ENCODE results near the gene CNTNAP2. TPM values are rescaled to one million over a fixed set of nuclear protein-coding genes. Genes with fewer than 3 reads are reported as not detected.

The CNTNAP2 gene
- total RNA-seq, 6 experiments from 2014 or later: 1.8 to 8.1 (median 3.9) TPM

DNA sequence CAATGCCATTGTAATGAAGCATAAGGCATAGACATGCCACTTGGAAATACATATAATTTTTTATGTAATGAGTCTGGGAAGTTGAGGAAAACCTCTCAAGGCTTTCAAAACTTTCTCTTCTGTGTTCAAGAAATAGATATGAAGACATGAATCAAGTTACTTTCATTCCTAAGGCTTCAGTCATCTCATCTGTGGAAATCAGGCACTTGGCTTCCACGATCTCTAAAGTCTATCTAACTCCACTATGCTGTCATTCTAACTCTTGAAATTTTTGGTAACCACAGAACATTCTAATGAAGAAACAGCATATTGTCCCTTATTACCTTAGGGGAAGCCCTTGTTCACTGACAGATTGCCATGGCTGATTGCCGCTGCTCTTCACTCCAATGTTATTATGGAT lies 242.6 kb downstream of the CNTNAP2 start:
- no peak overlapping the region for H3K4me3 ChIP-seq
- no peaks in the 10 kb centered on the region for H3K4me1 ChIP-seq
- TF ChIP-seq, protein P1, sequence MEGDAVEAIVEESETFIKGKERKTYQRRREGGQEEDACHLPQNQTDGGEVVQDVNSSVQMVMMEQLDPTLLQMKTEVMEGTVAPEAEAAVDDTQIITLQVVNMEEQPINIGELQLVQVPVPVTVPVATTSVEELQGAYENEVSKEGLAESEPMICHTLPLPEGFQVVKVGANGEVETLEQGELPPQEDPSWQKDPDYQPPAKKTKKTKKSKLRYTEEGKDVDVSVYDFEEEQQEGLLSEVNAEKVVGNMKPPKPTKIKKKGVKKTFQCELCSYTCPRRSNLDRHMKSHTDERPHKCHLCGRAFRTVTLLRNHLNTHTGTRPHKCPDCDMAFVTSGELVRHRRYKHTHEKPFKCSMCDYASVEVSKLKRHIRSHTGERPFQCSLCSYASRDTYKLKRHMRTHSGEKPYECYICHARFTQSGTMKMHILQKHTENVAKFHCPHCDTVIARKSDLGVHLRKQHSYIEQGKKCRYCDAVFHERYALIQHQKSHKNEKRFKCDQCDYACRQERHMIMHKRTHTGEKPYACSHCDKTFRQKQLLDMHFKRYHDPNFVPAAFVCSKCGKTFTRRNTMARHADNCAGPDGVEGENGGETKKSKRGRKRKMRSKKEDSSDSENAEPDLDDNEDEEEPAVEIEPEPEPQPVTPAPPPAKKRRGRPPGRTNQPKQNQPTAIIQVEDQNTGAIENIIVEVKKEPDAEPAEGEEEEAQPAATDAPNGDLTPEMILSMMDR (IDR thresholded peaks at IDR 0.05): no peak
- TF ChIP-seq POLR2A (IDR thresholded peaks at IDR 0.05): no peak
- no peaks in the 10 kb centered on the region for H3K36me3 ChIP-seq
- intact Hi-C loops (cut with DNase I): no loop called here
- no peaks in the 10 kb centered on the region for H3K9me3 ChIP-seq
- H3K27ac ChIP-seq: no peak overlapping the region
- no peaks in the 10 kb centered on the region for H3K27me3 ChIP-seq
- ATAC-seq (no peak), DNase-seq (no peak)
- WGBS (ENCODE audit: insufficient coverage, low coverage, low lambda C conversion rate, missing lambda C conversion rate): 55% methylated on average over 2 of the region's 2 CpGs

DNA sequence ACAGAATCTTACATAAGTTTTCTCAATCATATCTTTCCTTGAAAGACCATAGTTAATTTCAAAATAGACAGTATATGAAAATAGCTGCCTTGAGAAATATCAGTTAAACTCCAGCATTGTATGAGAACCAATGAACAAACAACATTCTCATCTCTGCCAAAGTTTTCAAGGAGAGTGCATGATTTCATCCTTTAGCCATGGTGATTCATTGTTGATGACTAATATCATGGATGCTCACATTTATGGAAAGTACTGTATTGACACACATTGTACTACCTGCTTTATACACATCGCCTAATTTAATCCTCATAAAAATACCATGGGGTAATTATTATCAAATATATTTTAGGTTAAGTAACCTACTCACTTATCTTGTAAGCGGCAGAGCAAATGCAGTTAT lies 250.3 kb downstream of the CNTNAP2 start:
- ATAC-seq: no peak
- Histone ChIP-seq H3K27me3 (no peaks in the 10 kb centered on the region), H3K4me3 (no peak overlapping the region), H3K9me3 (no peaks in the 10 kb centered on the region), H3K4me1 (no peaks in the 10 kb centered on the region), H3K27ac (no peak overlapping the region), H3K36me3 (no peaks in the 10 kb centered on the region)
- no peak for TF ChIP-seq POLR2A (IDR thresholded peaks at IDR 0.05)
- 69% methylated on average over 2 of the region's 2 CpGs for WGBS (ENCODE audit: insufficient coverage, low coverage, low lambda C conversion rate, missing lambda C conversion rate)
- DNase-seq: no peak
- intact Hi-C loops (cut with DNase I): no loop called here

DNA sequence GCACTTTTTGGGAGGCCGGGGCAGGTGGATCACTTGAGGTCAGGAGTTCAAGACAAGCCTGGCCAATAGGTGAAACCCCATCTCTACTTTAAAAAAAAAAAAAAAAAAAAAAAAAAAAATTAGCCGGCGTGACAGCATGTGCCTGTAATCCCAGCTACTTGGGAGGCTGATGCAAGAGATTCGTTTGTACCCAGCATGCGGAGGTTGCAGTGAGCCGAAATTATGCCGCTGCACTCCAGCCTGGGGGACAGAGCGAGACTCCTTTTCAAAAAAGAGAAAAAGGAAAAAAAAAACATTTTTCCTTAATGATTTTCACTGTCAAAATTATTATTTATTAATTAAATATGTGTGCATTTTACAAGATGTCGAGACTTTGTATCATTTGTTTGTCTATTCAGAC lies 253.6 kb downstream of the CNTNAP2 start:
- ATAC-seq (no peak), DNase-seq (no peak)
- no peaks in the 10 kb centered on the region for H3K27me3 ChIP-seq
- H3K4me3 ChIP-seq: no peak overlapping the region
- no peaks in the 10 kb centered on the region for H3K9me3 ChIP-seq
- TF ChIP-seq, protein P1 (IDR thresholded peaks at IDR 0.05): no peak
- TF ChIP-seq POLR2A (IDR thresholded peaks at IDR 0.05): no peak
- no peaks in the 10 kb centered on the region for H3K36me3 ChIP-seq
- 65% methylated on average over 9 of the region's 9 CpGs for WGBS (ENCODE audit: insufficient coverage, low coverage, low lambda C conversion rate, missing lambda C conversion rate)
- intact Hi-C loops (cut with DNase I): no loop called here
- no peaks in the 10 kb centered on the region for H3K4me1 ChIP-seq
- H3K27ac ChIP-seq: no peak overlapping the region

DNA sequence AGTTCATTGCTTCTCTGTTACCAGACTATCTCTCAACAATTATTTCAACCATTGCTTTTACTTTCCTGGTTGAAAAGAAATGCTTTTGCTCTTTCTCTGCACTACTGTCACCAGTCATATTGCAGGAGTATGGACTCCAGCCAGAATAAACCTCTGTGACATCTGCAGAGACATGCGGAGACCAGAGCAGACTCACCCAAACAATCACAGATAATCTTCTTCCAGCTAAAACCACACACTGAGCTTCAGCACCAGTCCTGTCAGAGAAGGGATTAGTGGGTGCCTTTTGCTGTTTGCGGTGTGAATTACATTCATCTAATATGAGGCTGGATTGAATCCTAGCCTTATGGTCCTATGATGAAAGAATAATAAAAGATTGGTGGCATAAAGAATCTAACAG lies 258.6 kb downstream of the CNTNAP2 start:
- 38% methylated on average over 2 of the region's 2 CpGs for WGBS (ENCODE audit: insufficient coverage, low coverage, low lambda C conversion rate, missing lambda C conversion rate)
- Histone ChIP-seq H3K4me3 (no peak overlapping the region), H3K4me1 (no peaks in the 10 kb centered on the region), H3K9me3 (no peaks in the 10 kb centered on the region), H3K27ac (no peak overlapping the region), H3K36me3 (no peaks in the 10 kb centered on the region), H3K27me3 (no peaks in the 10 kb centered on the region)
- intact Hi-C loops (cut with DNase I): no loop called here
- DNase-seq: no peak
- ATAC-seq: no peak
- no peak for TF ChIP-seq POLR2A (IDR thresholded peaks at IDR 0.05)
- TF ChIP-seq, protein P1 (IDR thresholded peaks at IDR 0.05): no peak

DNA sequence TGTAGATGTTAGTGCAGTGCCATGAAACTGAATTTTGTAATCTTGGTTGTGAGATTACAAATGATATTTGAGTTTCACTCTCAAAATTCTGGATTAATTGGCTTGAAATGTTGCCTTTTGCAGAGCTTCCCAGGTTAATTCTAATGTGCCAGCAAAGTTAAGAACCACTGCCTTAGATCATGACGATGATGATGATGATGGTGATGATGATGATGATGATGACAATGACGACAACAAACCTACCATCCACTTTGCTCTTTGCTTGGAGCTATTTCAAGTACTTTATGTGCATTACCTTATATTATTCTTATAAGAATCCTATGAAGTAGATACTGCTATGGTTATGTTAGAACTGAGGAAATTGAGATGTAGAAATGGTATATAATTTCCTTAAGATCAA lies 261.6 kb downstream of the CNTNAP2 start:
- no peak overlapping the region for H3K27ac ChIP-seq
- intact Hi-C loops (cut with DNase I): no loop called here
- 43% methylated on average over 2 of the region's 2 CpGs for WGBS (ENCODE audit: insufficient coverage, low coverage, low lambda C conversion rate, missing lambda C conversion rate)

More for the DNA sequence above, 261.6 kb downstream of the CNTNAP2 start:
- Histone ChIP-seq H3K4me1 (no peaks in the 10 kb centered on the region), H3K4me3 (no peak overlapping the region), H3K27me3 (no peaks in the 10 kb centered on the region), H3K36me3 (no peaks in the 10 kb centered on the region), H3K9me3 (no peaks in the 10 kb centered on the region)
- DNase-seq (no peak), ATAC-seq (no peak)
- TF ChIP-seq, protein P1 (IDR thresholded peaks at IDR 0.05): no peak
